IPS DF 6.9 (cell line): ENCODE data around the gene HIVEP1.

Experiments
- DNase-seq: peaks from one replicate; pipeline ENCODE4 v3.0.0-alpha.2; 2013; ENCODE audit warnings: low read depth, low spot score
- H3K27ac ChIP-seq: one replicate; pipeline ENCODE4 v1.5.1; 2013; ENCODE audit warnings: low read length, control low read depth
- H3K27me3 ChIP-seq: 2 replicates; pipeline ENCODE4 v1.6.1; 2013; ENCODE audit warnings: mild to moderate bottlenecking, low read length; ENCODE audit not compliant: control insufficient read depth, insufficient read depth
- H3K36me3 ChIP-seq: 2 replicates; pipeline ENCODE4 v1.6.1; 2013; ENCODE audit warnings: low read length; ENCODE audit not compliant: control insufficient read depth, insufficient read depth
- H3K4me1 ChIP-seq: 2 replicates; pipeline ENCODE4 v1.6.1; 2013; ENCODE audit warnings: low read length; ENCODE audit not compliant: control insufficient read depth, insufficient read depth
- H3K4me3 ChIP-seq: 2 replicates; pipeline ENCODE4 v1.5.1; 2013; ENCODE audit warnings: mild to moderate bottlenecking, low read length
- H3K9me3 ChIP-seq: 2 replicates; pipeline ENCODE4 v1.6.1; 2013; ENCODE audit warnings: low read length, inconsistent platforms; ENCODE audit not compliant: control insufficient read depth, insufficient read depth
- WGBS: extraction: QIAGEN DNeasy Blood & Tissue Kit; methylation state at CpG from one replicate; pipeline ENCODE4 v1.1.7; 2013; ENCODE audit warnings: mixed read lengths, missing lambda C conversion rate; ENCODE audit not compliant: insufficient read length, insufficient coverage; 5-methylcytosine and 5-hydroxymethylcytosine counted together

HIVEP1 gene

DNA sequence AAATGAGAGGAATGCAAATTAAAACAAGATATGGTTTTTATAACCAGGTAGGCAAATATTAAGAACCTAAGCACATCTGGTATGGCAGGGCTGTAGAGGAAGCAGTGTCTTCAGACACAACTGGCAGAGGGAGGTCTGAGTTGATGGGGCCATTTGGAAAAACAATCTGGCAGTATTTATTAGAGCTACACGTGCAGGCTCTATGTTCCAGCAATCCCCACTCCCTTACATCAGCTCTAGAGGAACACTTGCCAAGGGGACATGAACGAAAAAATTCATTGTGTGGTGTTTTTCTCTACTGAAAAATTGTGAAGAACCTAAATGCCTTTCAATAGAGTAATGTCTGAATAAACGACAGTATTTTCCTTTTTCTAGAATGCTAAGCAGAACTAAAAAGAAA lies 166.4 kb downstream of the HIVEP1 start:
- Histone ChIP-seq H3K27ac (no peak overlapping the region), H3K9me3 (no peaks in the 10 kb centered on the region), H3K36me3 (no peaks in the 10 kb centered on the region), H3K4me1 (0 out of 2 replicates have a peak, but pooled peaks cover 2% of the 10 kb centered on the region), H3K27me3 (no peaks in the 10 kb centered on the region), H3K4me3 (no peak overlapping the region)
- no CpG with 5 or more reads among the region's 3 CpGs for WGBS
- DNase-seq: no peak

GRCh38 chr6:12181481-12181880 lies 169.4 kb downstream of the HIVEP1 start:
- H3K4me3 ChIP-seq: no peak overlapping the region
- H3K9me3 ChIP-seq: no peaks in the 10 kb centered on the region
- WGBS: no CpG with 5 or more reads among the region's 4 CpGs
- no peaks in the 10 kb centered on the region for H3K36me3 ChIP-seq
- no peak overlapping the region for H3K27ac ChIP-seq
- 0 out of 2 replicates have a peak, but pooled peaks cover 2% of the 10 kb centered on the region for H3K4me1 ChIP-seq
- no peak for DNase-seq
- H3K27me3 ChIP-seq: no peaks in the 10 kb centered on the region

- DNase-seq: no peak
- no peaks in the 10 kb centered on the region for H3K36me3 ChIP-seq
- H3K9me3 ChIP-seq: no peaks in the 10 kb centered on the region
- no CpG with 5 or more reads among the region's 5 CpGs for WGBS
- H3K27ac ChIP-seq: no peak overlapping the region
- H3K4me3 ChIP-seq: no peak overlapping the region
- H3K4me1 ChIP-seq: 0 out of 2 replicates have a peak, but pooled peaks cover 2% of the 10 kb centered on the region
- no peaks in the 10 kb centered on the region for H3K27me3 ChIP-seq
Observed at GRCh38 chr6:12182676-12183075, 170.6 kb downstream of the HIVEP1 start.

GRCh38 chr6:12185081-12185673 lies 173.1 kb downstream of the HIVEP1 start:
- Histone ChIP-seq H3K36me3 (no peaks in the 10 kb centered on the region), H3K4me1 (no peaks in the 10 kb centered on the region), H3K27me3 (no peaks in the 10 kb centered on the region), H3K9me3 (no peaks in the 10 kb centered on the region), H3K4me3 (no peak overlapping the region), H3K27ac (no peak overlapping the region)
- no CpG with 5 or more reads among the region's 6 CpGs for WGBS
- DNase-seq: no peak

DNA sequence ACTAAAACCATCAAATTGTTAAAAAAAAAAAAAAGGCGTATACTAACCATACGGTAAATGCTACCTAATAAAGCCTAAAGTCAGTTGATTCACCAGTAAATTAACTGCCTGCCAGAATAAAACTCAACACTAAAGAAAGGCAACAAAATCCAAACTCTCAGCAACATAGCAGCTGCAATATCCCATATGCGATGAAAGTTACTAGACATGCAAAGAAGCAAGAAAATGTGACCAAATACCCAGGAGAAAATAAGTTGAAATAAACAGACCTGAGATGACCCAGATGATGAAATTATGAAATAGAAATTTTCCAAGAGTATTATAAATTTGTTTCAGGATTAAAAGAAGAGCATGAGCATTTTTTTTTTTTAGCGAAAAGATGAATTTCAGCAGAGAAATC lies 174.4 kb downstream of the HIVEP1 start:
- H3K4me1 ChIP-seq: no peaks in the 10 kb centered on the region
- no peak overlapping the region for H3K4me3 ChIP-seq
- no peaks in the 10 kb centered on the region for H3K36me3 ChIP-seq
- DNase-seq: no peak
- H3K9me3 ChIP-seq: no peaks in the 10 kb centered on the region
- no peak overlapping the region for H3K27ac ChIP-seq
- no peaks in the 10 kb centered on the region for H3K27me3 ChIP-seq
- WGBS: no CpG with 5 or more reads among the region's 4 CpGs

DNA sequence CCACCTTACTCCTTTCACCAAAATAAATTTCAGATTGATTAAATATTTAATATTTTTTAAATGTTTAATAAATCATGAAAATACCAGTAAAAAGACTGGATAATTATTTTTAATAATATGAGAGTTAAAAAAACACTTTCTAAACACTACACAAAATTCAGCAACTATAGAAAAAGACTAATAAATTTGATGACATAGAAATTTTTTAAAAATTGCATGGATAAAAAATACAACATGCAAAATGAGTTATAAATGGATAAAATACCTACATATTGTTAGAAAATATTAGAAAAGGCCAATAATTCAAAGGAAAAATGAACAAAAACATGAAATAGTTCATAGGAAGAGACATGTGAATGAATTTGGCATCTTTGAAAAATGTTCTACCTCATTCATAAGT lies 177.0 kb downstream of the HIVEP1 start:
- Histone ChIP-seq H3K27ac (no peak overlapping the region), H3K4me1 (no peaks in the 10 kb centered on the region)
- no peak for DNase-seq

DNA sequence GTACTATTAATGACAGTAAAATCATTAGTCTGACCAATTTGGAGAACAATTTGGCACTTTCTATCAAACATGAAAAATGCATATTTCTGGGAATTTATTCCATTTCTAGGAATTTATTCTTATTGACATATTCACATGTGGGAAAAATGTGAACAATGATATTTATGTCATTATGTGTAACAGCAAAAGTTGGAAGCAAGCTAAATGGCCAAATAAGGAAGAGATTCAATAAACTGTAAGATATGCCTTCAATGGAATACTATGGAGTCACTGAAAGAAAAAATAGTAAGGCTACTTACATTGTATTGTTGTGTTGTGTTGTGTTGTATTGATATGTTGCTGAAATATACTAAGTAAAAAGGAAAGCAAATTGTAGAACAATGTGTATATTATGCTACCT lies 177.5 kb downstream of the HIVEP1 start:
- no peak overlapping the region for H3K27ac ChIP-seq
- H3K36me3 ChIP-seq: no peaks in the 10 kb centered on the region
- no peaks in the 10 kb centered on the region for H3K27me3 ChIP-seq
- no peak overlapping the region for H3K4me3 ChIP-seq
- H3K4me1 ChIP-seq: no peaks in the 10 kb centered on the region
- no peaks in the 10 kb centered on the region for H3K9me3 ChIP-seq
- no peak for DNase-seq

More for the DNA sequence above, 177.0 kb downstream of the HIVEP1 start:
- Histone ChIP-seq H3K9me3 (no peaks in the 10 kb centered on the region), H3K27me3 (no peaks in the 10 kb centered on the region), H3K36me3 (no peaks in the 10 kb centered on the region), H3K4me3 (no peak overlapping the region)

GRCh38 chr6:12190252-12190651 lies 178.1 kb downstream of the HIVEP1 start:
- Histone ChIP-seq H3K27ac (no peak overlapping the region), H3K4me1 (no peaks in the 10 kb centered on the region), H3K36me3 (no peaks in the 10 kb centered on the region), H3K9me3 (no peaks in the 10 kb centered on the region), H3K27me3 (no peaks in the 10 kb centered on the region), H3K4me3 (no peak overlapping the region)
- DNase-seq: no peak
- WGBS: no CpG with 5 or more reads among the region's 7 CpGs

GRCh38 chr6:12196326-12196936 lies 184.3 kb downstream of the HIVEP1 start:
- H3K27me3 ChIP-seq: no peaks in the 10 kb centered on the region
- DNase-seq: no peak
- H3K4me1 ChIP-seq: no peaks in the 10 kb centered on the region
- WGBS: no CpG with 5 or more reads among the region's 6 CpGs
- H3K9me3 ChIP-seq: no peaks in the 10 kb centered on the region
- no peak overlapping the region for H3K27ac ChIP-seq
- no peak overlapping the region for H3K4me3 ChIP-seq
- no peaks in the 10 kb centered on the region for H3K36me3 ChIP-seq

DNA sequence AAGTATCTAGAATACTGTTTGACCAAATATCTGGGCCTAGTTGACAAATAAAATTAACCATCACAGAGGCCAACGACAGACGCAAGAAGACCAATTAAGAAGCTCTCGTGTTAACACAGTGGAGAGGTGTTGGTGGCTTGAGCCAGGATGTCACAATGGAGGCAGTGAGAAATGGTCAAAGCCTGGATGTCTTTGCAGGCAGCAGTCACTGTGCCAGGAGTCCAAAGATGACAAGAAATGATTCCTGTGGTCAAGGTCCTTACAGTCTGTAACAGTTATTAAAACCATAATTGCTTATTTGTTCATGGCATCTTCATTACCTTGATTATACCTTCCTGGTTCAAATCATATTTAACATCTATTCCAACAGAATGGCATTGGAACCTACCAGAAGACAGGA lies 186.7 kb downstream of the HIVEP1 start:
- Histone ChIP-seq H3K4me3 (no peak overlapping the region), H3K27me3 (no peaks in the 10 kb centered on the region)
- WGBS: no CpG with 5 or more reads among the region's 3 CpGs

DNA sequence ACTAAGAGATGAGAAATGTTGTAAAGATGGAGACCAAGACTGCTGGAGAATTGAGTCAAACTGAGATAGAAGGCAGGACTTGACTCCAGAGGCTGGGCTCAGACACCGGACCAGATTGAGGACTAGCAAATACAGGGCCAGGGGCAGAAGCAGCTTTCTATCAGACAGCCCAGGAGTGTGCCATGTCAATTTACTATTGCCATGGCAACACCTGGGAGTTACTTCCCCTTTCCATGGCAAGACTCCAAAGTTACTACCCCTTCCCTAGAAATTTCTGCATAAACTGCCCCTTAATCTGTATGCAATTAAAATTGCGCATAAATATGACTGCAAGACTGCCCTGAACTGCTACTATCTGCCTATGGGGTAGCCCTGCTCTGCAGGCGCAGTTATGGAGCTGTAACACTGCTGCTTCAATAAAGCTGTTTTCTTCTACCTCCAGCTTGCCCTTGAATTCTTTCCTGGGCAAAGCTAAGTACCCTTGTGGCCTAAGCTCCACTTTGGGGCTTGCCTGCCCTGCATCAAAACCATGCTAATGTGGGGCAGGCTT lies 188.0 kb downstream of the HIVEP1 start:
- Histone ChIP-seq H3K9me3 (no peaks in the 10 kb centered on the region), H3K4me1 (no peaks in the 10 kb centered on the region), H3K4me3 (no peak overlapping the region), H3K36me3 (no peaks in the 10 kb centered on the region), H3K27me3 (no peaks in the 10 kb centered on the region), H3K27ac (no peak overlapping the region)
- WGBS: no CpG with 5 or more reads among the region's 3 CpGs
- DNase-seq: no peak

More for the DNA sequence above, 186.7 kb downstream of the HIVEP1 start:
- Histone ChIP-seq H3K9me3 (no peaks in the 10 kb centered on the region), H3K4me1 (no peaks in the 10 kb centered on the region), H3K36me3 (no peaks in the 10 kb centered on the region), H3K27ac (no peak overlapping the region)
- no peak for DNase-seq
